HG03280 (cell line): ENCODE measurements around the gene CHMP4A.

Source experiments
- ATAC-seq: cut with Tn5 transposase; IDR thresholded peaks from one replicate; pipeline ENCODE4 v1.9.1; 2021; ENCODE audit warnings: mild to moderate bottlenecking, moderate library complexity; ENCODE audit not compliant: unreplicated experiment

CHMP4A gene

DNA sequence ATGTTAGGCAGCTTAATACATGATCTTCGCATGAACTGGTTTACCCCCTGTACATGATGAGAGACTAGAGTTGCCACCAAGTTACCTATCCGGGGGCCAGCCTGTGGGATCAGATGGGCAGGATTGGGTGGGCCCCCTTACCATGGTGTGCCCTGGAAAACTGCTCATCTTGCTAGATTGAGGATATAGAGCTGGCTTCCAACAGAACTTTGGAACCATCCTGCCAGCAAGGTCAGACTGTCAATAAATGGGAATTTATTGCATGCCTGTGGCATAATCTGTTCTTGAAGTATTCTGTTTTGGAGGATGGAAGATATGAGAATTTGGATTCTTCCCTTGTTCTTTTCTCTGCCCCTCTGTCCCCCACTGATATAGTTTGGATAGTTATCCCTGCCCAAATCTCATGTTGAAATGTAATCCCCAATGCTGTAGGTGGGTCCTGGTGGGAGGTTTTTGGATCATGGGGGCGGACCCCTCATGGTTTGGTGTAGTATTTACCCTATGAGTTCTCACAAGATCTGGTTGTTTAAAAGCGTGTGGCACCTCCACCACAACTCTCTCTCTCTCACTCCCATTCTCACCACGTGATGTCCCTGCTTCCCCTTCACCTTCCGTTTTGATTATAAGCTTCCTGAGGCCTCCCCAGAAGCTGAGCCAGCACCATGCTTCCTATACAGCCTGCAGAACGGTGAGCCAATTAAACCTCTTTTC lies 14.3 kb downstream of the CHMP4A start:
- no peak for ATAC-seq

DNA sequence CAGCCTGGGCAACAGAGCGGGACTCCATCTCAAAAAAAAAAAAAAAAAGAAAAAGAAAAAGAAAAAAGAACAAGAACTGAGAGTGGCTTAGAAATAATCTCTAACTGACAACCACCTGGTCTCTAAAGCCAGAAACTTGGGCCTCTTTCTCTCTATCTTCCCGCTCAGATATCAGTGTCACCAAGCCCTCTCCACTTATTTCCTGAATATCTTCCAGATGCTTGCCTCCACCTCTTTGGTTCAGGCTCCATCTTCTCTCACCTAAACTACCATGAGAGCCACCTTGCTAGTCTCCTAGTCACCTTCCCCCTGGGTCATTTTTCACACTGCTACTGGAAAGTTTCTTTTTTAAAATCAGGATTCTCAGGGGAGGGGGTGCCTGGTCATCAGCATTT lies 16.2 kb downstream of the CHMP4A start:
- ATAC-seq, result no peak

DNA sequence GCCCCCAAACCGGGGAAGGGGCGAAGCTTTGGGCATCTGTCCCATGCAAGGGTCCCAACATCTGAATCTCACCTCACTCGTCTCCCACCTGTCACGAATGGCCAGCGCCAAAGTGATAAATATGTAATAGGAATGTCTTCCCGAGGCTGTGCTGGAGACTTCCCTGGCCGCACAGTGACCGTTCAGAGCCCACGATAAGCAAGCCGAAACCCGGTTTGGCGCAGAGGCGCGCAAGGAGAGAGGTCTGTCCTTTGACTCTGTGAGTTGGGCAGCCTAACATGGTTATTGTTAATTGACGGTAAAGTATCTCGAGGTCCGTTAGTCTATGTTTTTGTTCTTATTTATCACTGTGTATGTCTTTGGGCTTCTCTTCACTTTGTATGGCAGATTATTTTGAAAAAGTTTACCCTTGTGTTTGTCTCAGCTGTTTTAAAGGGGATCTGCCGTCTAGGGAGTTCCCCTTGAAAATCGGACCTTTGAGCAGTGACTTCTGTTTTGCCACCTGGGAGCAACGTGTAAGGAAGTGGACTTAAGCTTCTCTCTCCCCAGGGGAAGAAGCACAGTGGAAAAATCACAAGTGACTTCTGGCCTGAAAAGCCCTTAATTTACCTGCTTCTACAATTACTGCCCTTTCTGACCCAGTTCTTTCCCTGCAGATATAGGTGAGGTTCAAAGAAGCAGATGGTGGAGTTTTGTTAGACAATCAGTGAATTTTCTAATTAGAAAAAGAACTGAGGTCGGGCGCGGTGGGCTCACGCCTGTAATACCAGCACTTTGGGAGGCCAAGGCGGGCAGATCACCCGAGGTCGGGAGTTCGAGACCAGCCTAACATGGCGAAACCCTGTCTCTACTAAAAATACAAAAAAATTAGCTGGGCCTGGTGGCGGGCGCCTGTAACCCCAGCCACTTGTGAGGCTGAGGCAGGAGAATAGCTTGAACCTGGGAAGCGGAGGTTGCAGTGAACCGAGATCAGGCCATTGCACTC lies 16.9 kb downstream of the CHMP4A start:
- ATAC-seq, result peak; percentile 30

DNA sequence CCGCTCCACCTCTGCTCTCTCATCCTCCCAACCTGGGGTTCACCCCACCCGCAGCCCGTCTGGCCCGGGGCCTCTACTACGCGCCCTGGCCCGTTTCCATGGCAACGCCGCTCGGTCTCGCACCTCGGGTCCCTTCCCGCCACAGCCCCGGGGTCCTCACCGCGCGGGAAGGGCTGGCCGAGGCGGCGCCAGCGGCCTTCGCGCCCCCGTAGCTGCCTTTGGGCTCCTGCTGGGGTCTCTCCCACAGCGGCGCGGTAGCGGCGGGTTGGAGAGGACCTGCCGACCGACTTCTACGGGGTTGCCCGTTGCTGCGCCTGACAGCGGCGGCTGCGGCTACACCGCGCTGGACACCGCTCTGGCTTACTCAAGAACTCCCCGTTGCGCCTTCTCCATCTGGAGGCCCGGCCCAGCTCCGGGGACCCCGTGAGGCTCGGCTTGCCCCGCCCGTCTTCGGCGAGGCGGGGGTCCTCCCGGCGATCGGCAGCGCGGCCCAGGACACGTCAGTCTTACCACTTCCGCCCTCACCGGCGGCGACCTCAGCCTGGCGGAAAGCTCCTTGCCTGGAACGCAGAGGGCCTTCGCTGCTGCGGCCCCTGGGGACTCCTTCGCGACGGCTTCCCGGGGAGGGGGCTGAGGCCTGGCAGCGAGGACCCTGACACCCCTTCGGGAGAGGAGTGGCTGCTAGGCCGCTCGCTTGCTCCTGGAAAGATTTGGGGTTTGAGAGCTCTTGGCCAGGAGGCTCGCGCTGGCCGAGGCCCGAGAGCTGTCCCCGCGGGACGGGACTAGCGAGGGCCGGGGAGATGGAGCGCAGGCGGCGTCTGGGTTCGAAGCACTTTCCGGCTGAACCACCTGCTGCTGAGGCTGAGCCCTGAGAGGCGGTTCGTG lies 17.9 kb downstream of the CHMP4A start, which contains the start of gene TM9SF1:
TM9SF1 (minus strand) TSS at position 256 of the 885 bp plus-strand sequence. CDS start 422 bp downstream, outside the sequence.
- ATAC-seq, result peak; percentile 78

DNA sequence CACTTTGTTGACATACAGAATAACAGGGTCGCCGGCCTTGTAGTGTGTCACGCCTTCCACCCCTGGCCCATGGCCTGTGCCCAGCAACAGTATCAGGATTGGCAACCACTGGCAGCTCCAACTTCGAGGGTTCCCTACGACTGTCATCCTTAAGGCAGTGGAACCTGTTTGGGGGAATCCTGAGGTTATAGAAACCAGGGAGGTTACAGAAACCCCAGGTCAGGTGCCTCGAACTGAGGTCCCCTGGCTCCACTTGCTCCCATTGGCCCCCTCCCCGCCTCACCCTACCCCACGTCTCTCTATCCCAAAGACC lies 18.5 kb downstream of the CHMP4A start:
- ATAC-seq, result no peak

DNA sequence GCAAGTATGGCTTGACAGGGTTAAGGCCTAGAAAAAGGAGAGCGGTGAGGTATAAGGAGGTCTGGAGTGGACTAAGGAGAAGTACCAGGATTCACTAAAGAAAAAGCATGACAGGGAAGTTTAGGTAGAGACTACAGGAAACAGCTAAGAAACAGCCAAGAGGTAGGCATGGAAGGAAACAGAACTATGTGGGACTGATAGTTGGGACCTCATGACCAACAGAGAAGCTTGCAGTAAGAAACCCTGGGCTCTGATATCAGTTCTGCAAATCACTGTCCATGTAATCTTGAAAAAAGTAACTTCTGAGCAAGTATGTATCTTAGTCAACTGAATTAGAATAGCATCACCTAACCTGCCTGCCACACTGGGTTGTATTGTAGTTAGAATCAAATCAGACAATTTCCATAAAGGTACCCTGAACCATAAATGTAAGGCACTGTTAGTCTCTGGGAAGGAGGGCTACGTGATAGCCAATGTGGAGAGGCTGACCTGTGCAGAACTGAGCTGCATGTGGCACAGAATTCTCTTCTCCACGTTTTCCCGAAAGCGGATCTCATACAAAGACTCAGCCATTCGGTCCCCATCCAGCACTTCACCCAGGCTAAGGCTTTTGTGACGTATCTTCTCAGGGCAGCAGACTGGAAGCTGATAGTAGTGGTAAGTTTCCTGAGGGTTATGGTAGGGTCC lies 19.0 kb downstream of the CHMP4A start:
- ATAC-seq, result no peak

DNA sequence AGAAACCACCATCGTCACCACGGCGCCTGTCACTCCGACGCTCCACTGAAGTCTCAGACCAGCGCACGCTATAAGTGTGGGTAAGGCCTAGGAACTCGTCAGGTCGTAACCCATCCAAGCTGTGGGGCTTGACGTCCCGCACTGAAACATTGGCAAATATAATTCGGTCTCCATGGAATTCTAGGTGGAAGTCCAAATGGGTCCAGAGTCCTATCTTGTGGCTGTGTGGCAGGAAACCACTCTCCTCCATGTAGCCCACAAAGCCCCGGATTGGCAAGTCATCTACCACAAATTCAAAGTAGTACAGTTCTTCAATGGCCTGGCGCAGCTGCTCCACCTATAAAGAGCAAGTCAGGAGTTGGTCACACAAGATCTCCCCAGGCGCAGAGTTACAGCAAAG lies 20.4 kb downstream of the CHMP4A start:
- ATAC-seq, result no peak

DNA sequence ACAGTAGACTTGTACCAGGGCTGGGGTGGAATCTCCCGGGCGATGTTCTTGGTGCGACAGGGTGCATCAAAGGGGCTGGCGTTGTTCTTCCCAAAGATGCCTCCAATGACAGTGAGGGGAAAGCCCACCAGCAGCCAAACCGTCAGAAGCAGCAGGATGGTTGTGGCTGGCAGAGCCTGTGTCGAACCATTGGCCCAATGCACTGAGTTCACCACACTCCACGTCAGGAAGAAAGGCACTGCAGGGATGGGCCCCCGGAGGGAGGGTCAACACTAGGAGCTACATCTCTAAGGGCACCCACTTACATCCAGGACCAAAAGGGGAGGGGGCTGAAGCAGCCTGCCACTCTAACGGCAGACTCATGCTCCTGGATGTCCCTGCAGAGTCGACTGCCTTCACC lies 22.9 kb downstream of the CHMP4A start:
- no peak for ATAC-seq

DNA sequence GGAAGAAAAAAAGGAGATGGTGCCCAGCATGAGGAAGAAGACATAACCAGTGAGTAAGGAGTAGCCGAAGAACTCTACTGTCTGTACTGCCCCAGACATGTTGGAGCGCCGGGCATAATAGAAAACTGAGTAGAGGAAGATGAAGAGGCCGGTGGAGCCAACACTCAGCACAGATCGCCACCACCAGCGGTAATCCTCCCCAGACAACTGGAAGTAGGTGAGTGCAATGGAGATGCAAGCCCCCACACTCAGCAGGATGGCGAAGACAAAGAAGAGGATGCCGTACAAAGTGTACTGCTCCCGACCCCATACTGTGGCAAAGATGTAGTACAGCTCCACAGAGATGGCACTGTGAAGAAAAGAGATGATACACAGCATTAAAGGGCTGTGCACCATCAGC lies 23.8 kb downstream of the CHMP4A start:
- ATAC-seq, result no peak

DNA sequence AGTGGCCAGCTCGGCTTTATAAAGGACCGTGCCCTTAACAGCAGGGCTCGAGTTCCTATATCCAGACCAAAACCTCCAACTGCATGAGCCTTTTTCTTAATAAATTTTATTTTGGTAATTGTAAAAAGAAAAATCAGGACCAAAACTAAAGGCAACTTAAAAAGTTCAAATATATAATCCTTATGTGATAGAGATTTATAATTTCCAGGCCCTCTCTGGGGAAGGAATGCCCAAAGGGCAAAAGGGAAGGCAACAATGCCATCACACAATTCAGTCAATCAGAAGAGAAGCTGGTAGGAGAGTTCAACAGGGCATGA lies 24.3 kb downstream of the CHMP4A start:
- no peak for ATAC-seq

DNA sequence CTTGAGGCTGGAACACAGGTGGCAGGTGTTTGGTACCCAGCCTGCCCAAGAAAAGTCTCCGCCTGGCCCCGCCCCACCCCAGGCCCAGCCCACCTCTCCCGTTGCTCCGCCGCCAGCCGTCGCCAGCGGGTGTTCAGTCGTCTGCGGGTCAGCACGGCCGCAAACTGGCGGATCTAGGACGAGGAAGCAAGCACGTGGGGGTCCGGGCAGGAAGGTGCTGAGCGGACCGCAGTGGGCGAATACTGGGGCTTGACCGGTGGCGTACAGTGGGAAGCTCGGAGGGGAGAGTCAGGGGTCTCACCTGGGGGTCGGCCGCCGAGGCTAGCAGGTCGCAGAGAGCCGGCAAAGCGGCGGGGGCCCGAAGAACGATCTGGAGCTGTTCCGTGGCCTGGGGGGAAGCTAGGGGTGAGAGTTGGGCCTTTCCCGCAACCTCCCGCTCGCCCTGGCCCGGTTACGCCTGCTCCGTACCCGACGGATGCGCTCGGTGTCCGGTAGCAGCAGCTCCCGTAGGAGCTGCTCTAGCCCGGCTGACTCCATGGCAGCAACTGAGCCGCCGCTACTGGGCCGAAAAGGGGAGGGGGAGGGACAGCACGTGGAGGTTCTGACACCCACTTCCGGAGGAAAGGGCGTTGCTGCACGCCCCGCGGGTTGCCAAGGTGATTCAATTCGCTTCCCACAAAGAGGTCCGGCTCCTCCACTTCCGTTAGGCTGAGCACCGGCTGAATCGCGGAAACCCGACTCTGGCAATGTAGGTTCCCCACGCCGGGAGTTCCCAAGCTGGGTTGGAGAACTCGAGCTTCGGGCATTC lies 24.8 kb downstream of the CHMP4A start, which contains the start of gene IPO4:
IPO4 (minus strand) TSS at position 566 of the 808 bp plus-strand sequence; CDS start at position 537, 29 bp downstream.
- peak; percentile 90 for ATAC-seq

DNA sequence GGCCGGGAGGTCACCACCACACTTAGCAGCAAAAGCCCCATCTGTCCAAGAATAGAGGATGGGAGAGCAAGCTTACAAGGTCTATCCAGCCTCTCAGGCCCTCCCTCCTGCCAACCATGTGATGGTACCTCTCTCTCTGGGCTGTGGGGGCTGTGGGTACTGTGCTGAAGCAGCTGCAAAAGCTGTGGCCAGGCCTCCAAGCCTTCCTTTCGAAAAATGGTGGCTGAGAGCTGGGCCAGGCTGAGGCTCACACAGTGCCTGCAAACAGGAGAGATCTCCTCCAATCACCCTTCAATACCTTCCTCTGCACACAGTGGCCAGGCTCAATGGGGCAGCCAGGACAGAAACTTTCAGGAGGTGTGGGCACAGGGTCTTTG lies 25.8 kb downstream of the CHMP4A start:
- ATAC-seq, result no peak

DNA sequence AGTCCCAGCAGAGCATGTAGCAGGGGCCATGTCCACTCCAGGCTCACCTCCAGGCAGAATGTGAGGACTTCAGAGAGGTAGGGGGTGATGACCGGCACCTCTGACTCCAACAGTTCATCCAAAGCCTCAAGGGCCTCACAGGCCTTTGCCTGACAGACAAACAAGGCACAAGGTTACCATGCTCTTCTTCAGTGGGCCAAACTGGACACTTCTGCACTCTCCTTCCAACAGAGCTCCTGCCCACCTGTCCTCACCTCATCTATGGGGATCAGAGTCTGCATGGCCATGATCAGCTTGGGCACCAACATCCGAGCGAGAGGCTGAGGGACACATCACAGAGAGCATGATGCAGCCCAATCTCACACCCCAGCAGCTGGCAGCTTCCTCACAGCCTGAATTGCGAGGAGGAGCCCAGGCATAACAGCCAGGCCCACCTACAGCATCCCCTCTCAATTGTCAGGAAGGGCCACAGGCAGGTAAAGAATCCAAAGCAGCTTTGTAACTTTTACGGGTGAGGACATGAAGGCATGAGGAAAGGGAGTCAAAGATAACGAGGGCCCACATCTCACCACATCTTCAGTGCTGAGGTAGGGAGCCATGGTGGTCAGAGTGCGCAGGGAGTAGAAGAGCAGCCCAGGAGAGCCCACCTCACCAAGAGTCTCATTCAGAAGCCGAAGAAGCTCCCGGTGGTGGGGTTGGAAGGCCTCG lies 26.3 kb downstream of the CHMP4A start:
- no peak for ATAC-seq

DNA sequence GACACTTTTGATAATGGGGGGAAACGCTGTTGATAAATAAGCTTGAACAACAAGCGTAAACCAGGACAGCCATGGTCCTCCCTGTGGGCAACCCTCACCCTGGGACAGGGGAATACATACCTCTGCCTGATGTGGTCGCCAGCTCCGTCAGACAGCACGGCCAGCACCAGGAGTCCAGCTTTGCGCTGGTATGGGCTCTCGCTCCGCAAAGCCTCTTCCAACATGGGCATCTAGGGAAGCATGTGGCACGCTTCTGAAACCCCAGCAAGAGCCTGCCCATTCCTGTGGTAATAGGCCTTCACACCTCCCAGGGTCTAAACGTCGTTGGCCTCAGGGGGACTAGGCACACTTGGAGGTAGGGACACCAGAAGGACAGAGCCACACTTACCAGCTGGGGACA lies 27.5 kb downstream of the CHMP4A start:
- no peak for ATAC-seq

DNA sequence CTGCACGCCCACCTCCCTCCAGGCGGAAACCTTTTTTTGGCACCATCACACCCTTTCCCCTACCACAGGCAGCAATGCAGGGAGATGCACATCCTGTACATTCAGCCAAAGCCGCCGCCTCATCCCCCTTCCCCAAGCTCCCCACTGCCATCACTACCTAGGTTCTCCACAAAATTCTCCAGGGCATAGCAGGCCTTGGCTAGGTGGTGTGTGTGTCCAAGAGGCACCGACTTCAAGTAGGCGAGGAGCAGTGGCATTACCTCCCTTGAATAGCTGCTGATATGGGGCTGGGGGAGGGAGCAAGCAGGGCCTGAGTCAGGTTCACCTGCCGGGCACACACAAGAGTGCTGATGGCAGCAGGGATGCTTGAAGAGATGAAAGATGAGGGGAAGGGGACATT lies 28.3 kb downstream of the CHMP4A start:
- no peak for ATAC-seq

DNA sequence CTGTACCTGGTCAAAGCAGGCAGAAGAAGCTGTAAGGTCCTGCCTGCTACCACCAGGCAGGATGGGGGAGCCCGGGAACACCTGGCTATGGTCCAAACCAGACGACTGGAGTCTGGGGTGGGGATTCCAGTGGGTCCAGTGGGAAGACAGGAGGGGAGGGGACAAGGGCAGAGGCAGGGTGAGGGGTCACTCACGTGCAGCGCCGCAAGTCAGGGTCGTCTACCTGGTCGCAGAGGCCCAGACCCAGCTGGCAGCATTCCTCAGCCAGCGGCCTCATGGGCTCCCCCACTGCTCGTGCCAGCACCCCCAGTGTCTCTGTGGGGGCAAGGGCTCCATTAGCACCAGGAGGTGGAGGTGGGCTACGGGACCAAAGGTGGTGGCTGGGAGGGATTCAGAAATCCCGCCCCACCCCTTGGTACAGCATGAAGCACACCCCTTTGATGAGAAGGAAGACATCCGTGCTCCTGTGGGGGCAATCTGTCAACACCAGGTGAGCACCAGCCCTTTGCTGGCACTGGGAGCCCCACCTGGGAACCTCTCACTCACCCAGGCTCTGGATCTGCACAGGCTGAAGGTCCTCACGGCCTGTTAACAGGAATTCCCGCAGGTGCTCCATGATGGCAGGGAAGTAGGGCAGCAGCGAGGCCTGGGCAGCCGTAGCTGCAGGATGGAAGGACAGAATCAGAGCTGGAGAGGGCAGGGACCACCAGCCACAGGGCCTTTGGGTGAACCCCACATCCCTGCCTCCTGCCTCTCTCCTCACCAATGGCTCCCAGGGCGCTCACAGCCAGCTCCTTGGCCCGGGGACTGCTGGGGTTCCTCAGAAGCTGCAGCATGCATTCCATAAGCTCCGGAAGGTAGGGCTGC lies 29.0 kb downstream of the CHMP4A start:
- no peak for ATAC-seq

DNA sequence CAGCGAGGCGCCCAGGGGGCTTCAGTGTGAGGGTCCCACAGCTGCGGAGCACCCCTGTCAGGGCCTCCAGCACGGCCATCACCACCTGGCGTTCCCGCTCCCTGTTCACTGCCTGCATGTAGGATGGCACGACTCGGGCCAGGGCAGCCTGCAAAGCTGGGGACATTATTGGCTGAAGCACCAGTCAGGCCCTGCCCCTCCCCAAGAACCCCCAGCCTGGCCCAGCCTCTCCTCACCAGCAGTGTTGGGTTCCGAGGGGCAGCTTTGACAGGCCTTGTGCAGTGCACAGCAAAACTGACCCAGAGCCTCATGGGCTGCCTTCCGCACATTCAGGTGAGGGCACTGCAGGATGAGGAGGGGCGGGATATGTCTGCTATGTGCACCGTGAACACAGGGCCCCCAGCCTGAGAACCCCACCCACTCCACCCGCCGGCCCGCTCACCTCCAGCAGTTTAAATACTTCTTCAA lies 30.2 kb downstream of the CHMP4A start:
- ATAC-seq, result no peak
